Body of pancreas (tissue), 2 donors: ENCODE measurements around the gene MYL7. TPM values are rescaled to one million over a fixed set of nuclear protein-coding genes. Genes with fewer than 3 reads are reported as not detected.

Source experiments
- small RNA-seq: library from RNA; depleted of rRNA; stranded (forward); fragments of <200 nt; gene quantifications from one replicate; pipeline ENCODE3, GENCODE V24; 2016
- total RNA-seq, 2 donors: library from RNA; depleted of rRNA; stranded (reverse); fragments of >200 nt; gene quantifications; one replicate each; pipeline ENCODE4 v1.1.0, GENCODE V29; 2016

The MYL7 gene
- total RNA-seq, 2 donors from 2014 or later, result not detected

Small RNA genes within 50 kb of the gene (small RNA-seq; reads per million reads assigned to genes)
- not detected for gene RNA5SP230

Other genes starting within 250 kb of the MYL7 start
- gene URGCP, start 234.7 kb downstream of the MYL7 start, total RNA-seq, result 10 to 100 TPM; 15.6 to 22.1 TPM
- 10 to 100 TPM; 16.5 to 18.4 TPM for gene UBE2D4, start 214.9 kb downstream of the MYL7 start, total RNA-seq
- not detected for gene SPDYE1, start 143.4 kb downstream of the MYL7 start, total RNA-seq
- gene DBNL, start 96.6 kb downstream of the MYL7 start, total RNA-seq, result 10 to 100 TPM; 62.0 to 96.6 TPM
- gene PGAM2, start 75.8 kb downstream of the MYL7 start, total RNA-seq, result 1 to 10 TPM in 1 of 2 donors, not detected in 1; 1.6 TPM
- 10 to 100 TPM; 49.8 to 53.7 TPM for gene POLM, start 58.8 kb downstream of the MYL7 start, total RNA-seq
- gene AEBP1, start 37.0 kb downstream of the MYL7 start, total RNA-seq, result 10 to 100 TPM; 39.2 to 51.9 TPM
- 10 to 100 TPM; 32.7 to 64.6 TPM for gene POLD2, start 17.8 kb downstream of the MYL7 start, total RNA-seq
- 1 to 10 TPM; 1.3 to 2.1 TPM for gene GCK, start 48.1 kb upstream of the MYL7 start, total RNA-seq
- 10 to 100 TPM; 37.6 to 55.4 TPM for gene YKT6, start 59.6 kb upstream of the MYL7 start, total RNA-seq
- 1 to 10 TPM in 1 of 2 donors, under 1 TPM in 1; 0.52 to 7.6 TPM for gene CAMK2B, start 184.3 kb upstream of the MYL7 start, total RNA-seq